HL-60/S4 (cell line): ENCODE results near the gene PCAT6.
"Not testable (repeated sequence)": the region's sequence is repeated elsewhere in the genome, so short reads cannot be mapped to it uniquely, and the experiment has no call there.

Source experiments
- in situ Hi-C: fragments of 300-500 bp; cut with MboI; formaldehyde crosslinking; loops from 2 replicates; pipeline ENCODE4 v1.14.3; 2022; ENCODE audit warnings: low sequenced_read_pairs

PCAT6 gene

GRCh38 chr1:202810615-202811295, at the start of gene PCAT6:
Gene PCAT6, plus strand, starts transcription at chr1:202810954.
- in situ Hi-C loops: no loop called here

GRCh38 chr1:202762019-202762418, 48.7 kb upstream of the PCAT6 start:
- in situ Hi-C loops: no loop called here

- in situ Hi-C loops: no loop called here
Observed at GRCh38 chr1:202765721-202766120, 45.0 kb upstream of the PCAT6 start.

- in situ Hi-C loops: no loop called here
Observed at GRCh38 chr1:202770135-202770534, 40.6 kb upstream of the PCAT6 start.

- in situ Hi-C loops: no loop called here
Observed at GRCh38 chr1:202781180-202781579, 29.6 kb upstream of the PCAT6 start.

- in situ Hi-C loops: no loop called here
Observed at GRCh38 chr1:202786804-202787203, 23.9 kb upstream of the PCAT6 start.

- in situ Hi-C loops: no loop called here
Observed at GRCh38 chr1:202788800-202789199, 22.0 kb upstream of the PCAT6 start.

GRCh38 chr1:202791077-202791747, 19.5 kb upstream of the PCAT6 start:
- in situ Hi-C loops: no loop called here

- in situ Hi-C loops: no loop called here
Observed at GRCh38 chr1:202794051-202794740, 16.6 kb upstream of the PCAT6 start.

GRCh38 chr1:202794931-202795330, 15.8 kb upstream of the PCAT6 start:
- in situ Hi-C loops: not testable (repeated sequence)

GRCh38 chr1:202796670-202797069, 14.1 kb upstream of the PCAT6 start:
- in situ Hi-C loops: no loop called here

GRCh38 chr1:202798260-202798659, 12.5 kb upstream of the PCAT6 start:
- in situ Hi-C loops: no loop called here

- in situ Hi-C loops: no loop called here
Observed at GRCh38 chr1:202798792-202799331, 11.9 kb upstream of the PCAT6 start.

GRCh38 chr1:202800742-202801141, 10.0 kb upstream of the PCAT6 start:
- in situ Hi-C loops: no loop called here

GRCh38 chr1:202801175-202801574, 9.6 kb upstream of the PCAT6 start:
- in situ Hi-C loops: no loop called here

GRCh38 chr1:202802034-202802433, 8.7 kb upstream of the PCAT6 start:
- in situ Hi-C loops: no loop called here

- in situ Hi-C loops: no loop called here
Observed at GRCh38 chr1:202802998-202803932, 7.5 kb upstream of the PCAT6 start.

- in situ Hi-C loops: no loop called here
Observed at GRCh38 chr1:202804126-202804525, 6.6 kb upstream of the PCAT6 start.

- in situ Hi-C loops: no loop called here
Observed at GRCh38 chr1:202805886-202806844, 4.6 kb upstream of the PCAT6 start.
